ENCODE data around the gene WNT1. TPM values are rescaled to one million over a fixed set of nuclear protein-coding genes. Genes with fewer than 3 reads are reported as not detected.

Gene WNT1
- total and polyA plus RNA-seq, 10 of the 15 experiments (the other 5 are each of a cell fraction or from before 2014, with no cell fraction given), result not detected

- 18% methylated on average over 8 of the region's 8 CpGs for WGBS (ENCODE audit: insufficient coverage, insufficient replicate concordance, low lambda C conversion rate, missing lambda C conversion rate)
- CTCF ChIA-PET, result interaction anchor here (0.5 to 14.1 kb wide), 17 partner anchors 11 to 362 kb away, joined by 3 to 172 read pairs (median 3); partner anchors contain the start of genes DDX23, FKBP11, PRKAG1 and WNT1
- H3K4me1 ChIP-seq (ENCODE audit: control insufficient read depth, insufficient read depth, low read length), result peaks cover 8% of the 10 kb centered on the region
- H3K79me2 ChIP-seq (ENCODE audit: control insufficient read depth, insufficient read depth, low read length), result no peaks in the 10 kb centered on the region
- POLR2A ChIA-PET, result interaction anchor here (0.7 to 1.5 kb wide), 2 partner anchors 57 to 66 kb away, joined by 3 to 5 read pairs; partner anchors contain the start of gene FKBP11
- FAIRE-seq (no peak), ATAC-seq (no peak; the same call in 1 of the 3 replicates), DNase-seq (ENCODE audit: low read depth, low spot score) (no peak)
- H3K4me3 ChIP-seq, result no peak overlapping the region
- no TSS peak for BruUV-seq (replicated peaks)
- H2AFZ ChIP-seq (ENCODE audit: control insufficient read depth, low read depth, low read length), result no peak overlapping the region
- no peak overlapping the region for H3K4me2 ChIP-seq (ENCODE audit: control insufficient read depth, insufficient read depth)
- in situ Hi-C loops (cut with MboI) (no loop called here), intact Hi-C loops (cut with micrococcal nuclease; ENCODE audit: unreplicated experiment) (no loop called here)
- no peak overlapping the region for H3K9ac ChIP-seq (ENCODE audit: control insufficient read depth, insufficient read depth, low read length)
- TF ChIP-seq PBX3 (IDR thresholded peaks at IDR 0.05; ENCODE audit: insufficient replicate concordance, low read depth, low read length) (no peak), YBX1 (IDR thresholded peaks at IDR 0.05) (no peak), WRNIP1 (IDR thresholded peaks at IDR 0.05; ENCODE audit: borderline replicate concordance, low read depth, low read length) (no peak), EP300 (IDR thresholded peaks at IDR 0.05; ENCODE audit: borderline replicate concordance in 1 of 2, control insufficient read depth in 1 of 2, low read depth in 2 of 2, low read length in 2 of 2) (no peak), ZBTB33 (IDR thresholded peaks at IDR 0.05) (no peak), DPF2 (IDR thresholded peaks at IDR 0.05) (no peak), SUPT20H (IDR thresholded peaks at IDR 0.05; ENCODE audit: borderline replicate concordance, control insufficient read depth, low read depth, low read length) (no peak), CHD2 (IDR thresholded peaks at IDR 0.05; ENCODE audit: borderline replicate concordance, low read depth, low read length) (no peak), CBX5 (IDR thresholded peaks at IDR 0.05; ENCODE audit: low read depth) (no peak), SREBF1 (IDR thresholded peaks at IDR 0.05; ENCODE audit: low read length) (no peak), MXI1 (IDR thresholded peaks at IDR 0.05; ENCODE audit: low read depth, low read length) (no peak), SP1 (IDR thresholded peaks at IDR 0.05; ENCODE audit: low read depth, low read length) (no peak)
- TF ChIP-seq, protein P1, sequence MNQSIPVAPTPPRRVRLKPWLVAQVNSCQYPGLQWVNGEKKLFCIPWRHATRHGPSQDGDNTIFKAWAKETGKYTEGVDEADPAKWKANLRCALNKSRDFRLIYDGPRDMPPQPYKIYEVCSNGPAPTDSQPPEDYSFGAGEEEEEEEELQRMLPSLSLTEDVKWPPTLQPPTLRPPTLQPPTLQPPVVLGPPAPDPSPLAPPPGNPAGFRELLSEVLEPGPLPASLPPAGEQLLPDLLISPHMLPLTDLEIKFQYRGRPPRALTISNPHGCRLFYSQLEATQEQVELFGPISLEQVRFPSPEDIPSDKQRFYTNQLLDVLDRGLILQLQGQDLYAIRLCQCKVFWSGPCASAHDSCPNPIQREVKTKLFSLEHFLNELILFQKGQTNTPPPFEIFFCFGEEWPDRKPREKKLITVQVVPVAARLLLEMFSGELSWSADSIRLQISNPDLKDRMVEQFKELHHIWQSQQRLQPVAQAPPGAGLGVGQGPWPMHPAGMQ (IDR thresholded peaks at IDR 0.05; ENCODE audit: borderline replicate concordance), result no peak
- peaks cover 3% of the 10 kb centered on the region; the same call in 1 of the 2 replicates for H4K20me1 ChIP-seq (ENCODE audit: control insufficient read depth, insufficient read depth)
- peaks cover 0 to 2% of the 10 kb centered on the region in 2 experiments; a peak in 3 of 4 replicates for H3K27me3 ChIP-seq (replicated peaks in 1 of 2; ENCODE audit: control insufficient read depth in 2 of 2, insufficient read depth in 2 of 2, low read length in 1 of 2)
- H3K9me3 ChIP-seq (replicated peaks; ENCODE audit: control insufficient read depth, insufficient read depth, low read length), result no peaks in the 10 kb centered on the region
- H3K27ac ChIP-seq (ENCODE audit: control insufficient read depth, insufficient read depth), result no peak overlapping the region
- SMC1A ChIA-PET (ENCODE audit: uncharacterized antibody, unreplicated experiment), result interaction anchor here (1.6 to 2.0 kb wide), 3 partner anchors 12 to 72 kb away, joined by 4 to 7 read pairs (median 5); partner anchors contain the start of gene FKBP11
- H3K36me3 ChIP-seq (ENCODE audit: control insufficient read depth in 2 of 2, insufficient read depth in 2 of 2, low read length in 1 of 2), result no peaks in the 10 kb centered on the region
- RAD21 ChIA-PET (ENCODE audit: unreplicated experiment), result interaction anchor here (0.5 to 2.1 kb wide), 5 partner anchors 14 to 1628 kb away, joined by 3 to 7 read pairs (median 3); partner anchors contain the start of gene WNT1
Observed at GRCh38 chr12:48991247-48992050, 13.3 kb downstream of the WNT1 start.

All from GM12878 (cell line).